Bronchial epithelial cell (primary cell): Measurements from ENCODE around the gene DDT. TPM values are rescaled to one million over a fixed set of nuclear protein-coding genes. Genes with fewer than 3 reads are reported as not detected.
A peak's percentile ranks its signal among the peaks of the same experiment; 100 is the strongest.
"Not testable (repeated sequence)": the region's sequence is repeated elsewhere in the genome, so short reads cannot be mapped to it uniquely, and the experiment has no call there.

Source experiments
- DNase-seq: peaks from one replicate; pipeline ENCODE4 v3.0.0-alpha.2; 2010; ENCODE audit warnings: low read depth
- FAIRE-seq: peaks from 2 replicates; lab custom pipeline; 2011; peaks lifted over from hg19 to GRCh38; lab: Jason Lieb, UNC
- H3K27me3 ChIP-seq: 2 replicates; pipeline ENCODE4 v1.5.1; 2011; ENCODE audit warnings: low read length; ENCODE audit not compliant: control insufficient read depth, insufficient read depth
- H3K36me3 ChIP-seq: 2 replicates; pipeline ENCODE4 v1.5.1; 2011; ENCODE audit warnings: low read length; ENCODE audit not compliant: control insufficient read depth, insufficient read depth
- H3K4me3 ChIP-seq: 2 replicates; pipeline ENCODE4 v1.5.1; 2011; ENCODE audit warnings: mild to moderate bottlenecking, low read depth, low read length, control low read depth
- CTCF ChIP-seq: IDR thresholded peaks from 2 replicates; pipeline ENCODE4 v1.5.1; 2011; ENCODE audit warnings: mild to moderate bottlenecking, moderate library complexity, low read length, control low read depth, inconsistent platforms; ENCODE audit not compliant: insufficient read depth, severe bottlenecking
- total RNA-seq: library from RNA; depleted of rRNA; stranded (reverse); fragments of >200 nt; gene quantifications from 2 replicates; pipeline ENCODE4 v1.2.1, GENCODE V29; 2014

DDT gene
- total RNA-seq, 1 donor from 2014 or later, result 41.1 TPM

GRCh38 chr22:24001314-24001713 lies 27.1 kb upstream of the DDT start:
- peak; percentile 64 for FAIRE-seq
- Histone ChIP-seq H3K36me3 (no peaks in the 10 kb centered on the region), H3K27me3 (peaks cover 2% of the 10 kb centered on the region), H3K4me3 (no peak overlapping the region)
- TF ChIP-seq CTCF, result no peak
- DNase-seq, result no peak

- DNase-seq, H3K36me3 ChIP-seq, FAIRE-seq, H3K4me3 ChIP-seq, H3K27me3 ChIP-seq: not testable (repeated sequence)
Observed at GRCh38 chr22:23999779-24000178, 25.5 kb upstream of the DDT start.

- H3K36me3 ChIP-seq, result no peaks in the 10 kb centered on the region
- FAIRE-seq (no peak), DNase-seq (no peak)
- H3K27me3 ChIP-seq, result no peaks in the 10 kb centered on the region
- no peak overlapping the region for H3K4me3 ChIP-seq
- no peak for TF ChIP-seq CTCF
Observed at GRCh38 chr22:23997092-23997491, 22.9 kb upstream of the DDT start.

GRCh38 chr22:23993581-23994177 lies 19.4 kb upstream of the DDT start:
- H3K4me3 ChIP-seq, H3K36me3 ChIP-seq, H3K27me3 ChIP-seq, DNase-seq: not testable (repeated sequence)
- FAIRE-seq, result peak; percentile 36

- H3K4me3 ChIP-seq, FAIRE-seq, H3K36me3 ChIP-seq, H3K27me3 ChIP-seq, DNase-seq: not testable (repeated sequence)
Observed at GRCh38 chr22:23993080-23993479, 18.8 kb upstream of the DDT start.

- not testable (repeated sequence) for FAIRE-seq, H3K36me3 ChIP-seq, DNase-seq, H3K27me3 ChIP-seq, H3K4me3 ChIP-seq
Observed at GRCh38 chr22:23989583-23990244, 15.5 kb upstream of the DDT start.

GRCh38 chr22:23986538-23987178 lies 12.4 kb upstream of the DDT start:
- not testable (repeated sequence) for H3K4me3 ChIP-seq, H3K36me3 ChIP-seq, DNase-seq, H3K27me3 ChIP-seq
- peak; percentile 86 for FAIRE-seq

GRCh38 chr22:23986089-23986488 lies 11.8 kb upstream of the DDT start:
- not testable (repeated sequence) for FAIRE-seq, H3K36me3 ChIP-seq, H3K4me3 ChIP-seq, H3K27me3 ChIP-seq, DNase-seq
